GM19025 (cell line): ENCODE results near the gene DCBLD1.

Source experiments
- ATAC-seq: cut with Tn5 transposase; IDR thresholded peaks from one replicate; pipeline ENCODE4 v1.9.1; 2021; ENCODE audit warnings: mild to moderate bottlenecking, low read depth, moderate library complexity; ENCODE audit not compliant: unreplicated experiment

The DCBLD1 gene

GRCh38 chr6:117469356-117469755 lies 13.1 kb upstream of the DCBLD1 start:
- no peak for ATAC-seq

- no peak for ATAC-seq
Observed at GRCh38 chr6:117469791-117470190, 12.7 kb upstream of the DCBLD1 start.

GRCh38 chr6:117472667-117473066 lies 9.8 kb upstream of the DCBLD1 start:
- ATAC-seq, result no peak

GRCh38 chr6:117473401-117473800 lies 9.1 kb upstream of the DCBLD1 start:
- ATAC-seq, result no peak

GRCh38 chr6:117477988-117478852 lies 4.3 kb upstream of the DCBLD1 start:
- ATAC-seq, result peak; percentile 20

GRCh38 chr6:117478853-117479231 lies 3.6 kb upstream of the DCBLD1 start:
- no peak for ATAC-seq

- no peak for ATAC-seq
Observed at GRCh38 chr6:117480651-117481050, 1.8 kb upstream of the DCBLD1 start.

GRCh38 chr6:117481278-117481925 lies 1.1 kb upstream of the DCBLD1 start:
- ATAC-seq, result no peak

GRCh38 chr6:117481926-117482239 lies 591 bp upstream of the DCBLD1 start:
- ATAC-seq, result no peak

- ATAC-seq, result no peak
Observed at GRCh38 chr6:117483004-117483644, 650 bp downstream of the DCBLD1 start.

- no peak for ATAC-seq
Observed at GRCh38 chr6:117483645-117484016, 1.2 kb downstream of the DCBLD1 start.

- no peak for ATAC-seq
Observed at GRCh38 chr6:117484052-117484646, 1.7 kb downstream of the DCBLD1 start.

GRCh38 chr6:117485433-117485832 lies 3.0 kb downstream of the DCBLD1 start:
- no peak for ATAC-seq

GRCh38 chr6:117487821-117488220 lies 5.3 kb downstream of the DCBLD1 start:
- no peak for ATAC-seq

GRCh38 chr6:117489003-117489402 lies 6.5 kb downstream of the DCBLD1 start:
- ATAC-seq, result no peak

GRCh38 chr6:117491916-117492315 lies 9.4 kb downstream of the DCBLD1 start:
- ATAC-seq, result no peak

GRCh38 chr6:117493470-117493869 lies 11.0 kb downstream of the DCBLD1 start:
- no peak for ATAC-seq

GRCh38 chr6:117494283-117494682 lies 11.8 kb downstream of the DCBLD1 start:
- ATAC-seq, result no peak

- no peak for ATAC-seq
Observed at GRCh38 chr6:117494694-117495318, 12.3 kb downstream of the DCBLD1 start.

- ATAC-seq, result no peak
Observed at GRCh38 chr6:117495425-117495824, 13.0 kb downstream of the DCBLD1 start.

- ATAC-seq, result no peak
Observed at GRCh38 chr6:117495869-117496268, 13.4 kb downstream of the DCBLD1 start.
